ENCODE data around the gene HS6ST2.

HS6ST2 gene

DNA sequence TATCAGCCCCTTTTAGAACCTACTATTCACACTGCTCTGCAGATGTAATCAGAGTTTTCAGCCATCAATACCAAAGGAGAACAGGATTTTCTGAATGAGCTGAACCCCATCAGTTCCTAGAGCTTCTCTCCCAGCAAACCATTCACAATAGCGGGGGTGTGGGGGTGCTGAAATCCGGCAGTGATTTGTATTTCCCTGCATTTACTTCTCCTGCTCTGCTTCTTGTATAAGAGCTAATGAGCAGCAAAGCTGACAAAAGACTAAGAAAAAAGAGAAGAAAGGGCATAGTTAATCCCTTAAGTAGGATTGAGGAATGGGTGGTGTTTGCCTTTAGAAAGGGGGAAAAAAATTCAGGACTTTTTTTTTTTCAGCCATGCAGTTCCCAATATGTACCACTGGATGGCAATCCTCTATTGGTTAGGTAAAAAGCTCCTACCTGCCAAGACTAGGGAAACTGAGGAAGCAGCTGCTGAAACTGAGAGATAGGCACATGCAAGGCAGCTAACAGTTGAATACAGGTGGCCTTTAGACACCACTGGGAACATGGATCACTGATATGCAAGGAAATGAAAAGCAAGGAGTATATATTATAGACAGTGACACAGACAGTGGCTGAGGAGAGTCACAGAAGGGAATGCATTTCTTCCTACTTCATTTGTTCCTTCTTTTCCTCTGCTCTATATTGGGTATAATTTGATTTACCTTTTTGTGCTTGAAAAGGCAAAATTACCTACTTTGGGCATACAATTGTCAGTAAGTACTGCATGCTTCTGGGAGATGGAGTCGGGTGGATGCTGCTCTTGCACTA, 217.9 kb downstream of the HS6ST2 start:
- no peak for DNase-seq (ENCODE audit: low spot score)

DNA sequence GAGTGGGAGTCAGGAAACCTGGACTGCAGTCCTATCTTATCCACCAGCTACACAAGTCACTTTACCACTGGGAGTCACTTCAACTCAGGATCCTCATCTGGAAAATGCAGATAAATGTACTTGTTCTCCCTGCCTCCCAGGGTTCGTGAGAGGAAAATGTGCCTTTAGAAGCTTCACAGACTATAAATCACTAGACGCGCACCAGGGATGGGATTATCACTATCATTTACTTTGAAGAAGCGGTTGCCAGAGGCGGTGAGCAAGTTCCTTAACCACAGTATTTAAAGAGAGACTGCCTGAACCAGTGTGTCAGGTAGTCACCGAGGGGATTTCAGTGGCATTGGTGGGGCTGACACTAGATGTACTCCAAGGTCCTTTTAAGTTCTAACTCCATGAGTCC, 219.5 kb downstream of the HS6ST2 start:
- DNase-seq (ENCODE audit: low spot score) = no peak

DNA sequence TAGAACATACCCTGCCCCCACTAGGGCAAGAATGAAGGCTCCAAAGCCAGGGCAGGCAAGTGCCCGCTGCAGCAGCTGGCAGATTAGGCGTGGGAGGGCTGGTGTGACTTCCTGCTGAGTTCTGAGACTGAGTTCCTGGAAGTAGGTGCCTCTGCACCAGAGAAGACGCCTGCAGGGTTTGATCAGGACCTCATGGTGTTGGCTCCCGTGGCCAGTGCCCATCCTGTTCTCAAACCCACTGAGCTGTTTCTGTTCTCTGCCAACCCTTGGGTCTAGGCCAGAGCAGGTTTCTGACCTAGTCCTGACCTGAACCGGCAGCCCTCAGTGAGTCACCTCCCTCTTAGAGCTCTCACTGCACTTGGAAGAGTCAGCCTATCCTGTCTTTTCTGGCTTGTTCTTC, 220.7 kb downstream of the HS6ST2 start:
- DNase-seq (ENCODE audit: low spot score) = no peak

DNA sequence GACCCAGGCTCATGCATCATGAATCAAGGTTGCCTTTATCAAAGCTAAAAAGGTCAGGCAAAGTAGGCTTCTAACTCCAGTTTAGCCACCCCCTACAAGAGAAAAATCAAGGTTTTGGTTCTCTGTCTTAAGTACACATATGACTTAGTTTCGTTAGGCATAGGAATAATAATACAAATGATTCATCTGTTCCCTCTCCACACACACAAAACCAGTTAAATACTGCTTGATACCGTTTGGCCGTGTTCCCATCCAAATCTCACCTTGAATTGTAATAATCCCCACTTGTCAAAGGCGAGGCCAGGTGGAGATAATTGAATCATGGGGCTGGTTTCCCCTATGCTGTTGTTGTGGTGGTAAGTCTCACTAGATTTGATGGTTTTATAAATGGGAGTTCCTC, 226.2 kb downstream of the HS6ST2 start:
- DNase-seq (ENCODE audit: low spot score) = no peak

DNA sequence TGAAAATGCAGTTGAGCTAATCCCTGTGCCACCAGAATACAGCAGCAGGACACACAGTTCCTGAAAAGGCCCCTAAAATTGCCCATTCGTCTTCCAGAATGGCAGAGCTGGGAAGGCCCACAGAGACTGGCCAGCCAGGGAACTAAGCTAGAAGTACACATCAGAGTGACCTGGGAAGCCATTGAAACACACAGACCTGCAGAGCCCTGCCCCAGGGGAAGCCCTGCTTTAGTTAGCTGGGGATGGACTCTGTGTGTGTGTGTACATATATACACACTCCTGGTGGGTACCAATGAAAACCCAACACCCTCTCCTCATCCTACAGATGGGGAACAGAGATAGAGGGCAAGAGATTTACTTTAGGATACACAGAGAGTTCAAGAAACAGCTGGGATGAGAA, 227.7 kb downstream of the HS6ST2 start:
- DNase-seq (ENCODE audit: low spot score) = no peak

DNA sequence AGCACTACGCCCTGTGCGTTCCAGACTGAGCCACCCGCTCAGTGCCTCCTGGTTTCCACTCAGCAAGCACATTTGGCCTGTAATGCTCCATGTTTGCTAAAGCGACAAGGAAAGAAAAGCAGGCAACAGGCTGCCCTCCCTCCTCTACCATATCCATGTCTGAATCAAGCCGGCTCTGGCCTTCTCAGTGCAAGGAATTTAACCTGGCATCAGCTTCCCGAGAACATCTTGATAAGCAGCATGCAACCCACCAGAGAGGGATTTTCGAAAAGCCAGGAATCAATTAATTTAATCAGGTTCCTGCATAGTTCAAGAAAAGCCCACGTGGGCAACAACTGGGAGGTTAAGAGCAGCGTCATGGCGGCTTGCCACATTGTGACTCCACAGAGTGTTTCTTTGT, 228.2 kb downstream of the HS6ST2 start:
- DNase-seq (ENCODE audit: low spot score) = peak; percentile 9

DNA sequence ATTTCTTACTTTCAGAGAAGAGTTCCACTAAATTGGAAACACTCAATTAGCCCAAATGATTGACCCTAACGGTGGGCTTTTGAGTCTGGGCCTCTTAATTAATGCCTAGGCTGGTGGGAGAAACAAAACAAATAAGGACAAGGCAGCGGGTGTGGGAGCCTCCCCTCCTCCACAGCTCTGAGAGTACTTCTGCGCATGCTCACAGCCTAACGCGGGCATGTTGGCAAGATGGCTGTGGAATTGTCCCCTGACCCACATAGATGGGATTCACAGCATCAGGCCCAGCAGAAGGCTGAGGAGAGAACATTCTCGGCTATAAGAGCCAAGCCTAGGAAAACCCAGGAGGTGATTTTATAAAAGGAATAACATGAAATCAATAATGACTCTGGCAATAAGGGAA, 230.1 kb downstream of the HS6ST2 start:
- no peak for DNase-seq (ENCODE audit: low spot score)

DNA sequence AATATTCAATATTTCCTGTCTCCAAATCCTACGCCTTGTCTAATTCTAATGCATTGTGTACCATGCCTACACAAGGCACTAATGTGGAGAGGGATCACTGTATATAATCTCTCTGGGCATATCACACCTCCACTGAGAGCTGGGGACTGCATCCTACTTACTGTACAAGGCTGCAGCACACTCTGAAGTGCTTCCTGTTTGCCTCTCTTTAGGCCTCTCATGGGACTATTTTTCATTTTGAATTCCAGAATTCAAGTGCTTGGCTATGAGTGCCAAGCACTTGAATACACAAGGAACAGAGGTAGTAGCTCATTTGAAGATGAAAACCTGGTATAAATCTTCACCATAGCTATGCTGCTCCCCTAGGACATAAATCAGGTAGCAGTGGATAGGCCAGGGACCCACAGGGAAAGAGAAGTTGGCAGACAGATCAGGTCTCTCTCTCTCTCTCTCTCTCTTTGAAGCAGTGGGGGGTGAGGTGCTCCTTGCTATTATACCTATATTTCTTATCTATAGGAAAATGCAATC, 239.9 kb downstream of the HS6ST2 start:
- no peak for DNase-seq (ENCODE audit: low spot score)

DNA sequence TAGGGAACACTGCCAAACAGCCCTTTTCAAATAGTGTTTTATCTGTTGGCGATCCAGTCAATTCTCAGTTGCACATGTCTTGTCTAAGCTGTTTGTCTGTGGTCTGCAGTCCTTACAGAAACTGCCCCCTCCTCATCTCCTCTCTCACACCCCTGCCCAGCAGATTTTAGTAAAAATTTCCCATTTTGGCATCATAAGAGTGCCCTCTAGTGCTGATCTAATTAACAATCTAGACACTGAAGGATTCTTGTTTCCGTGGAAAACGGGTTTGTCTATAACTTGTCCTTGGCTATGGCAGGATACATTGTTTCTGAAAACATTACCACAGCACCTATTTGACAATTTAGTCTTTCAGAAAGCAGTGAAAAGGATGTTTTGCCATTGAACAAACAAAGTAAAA, 242.4 kb downstream of the HS6ST2 start:
- no peak for DNase-seq (ENCODE audit: low spot score)

DNA sequence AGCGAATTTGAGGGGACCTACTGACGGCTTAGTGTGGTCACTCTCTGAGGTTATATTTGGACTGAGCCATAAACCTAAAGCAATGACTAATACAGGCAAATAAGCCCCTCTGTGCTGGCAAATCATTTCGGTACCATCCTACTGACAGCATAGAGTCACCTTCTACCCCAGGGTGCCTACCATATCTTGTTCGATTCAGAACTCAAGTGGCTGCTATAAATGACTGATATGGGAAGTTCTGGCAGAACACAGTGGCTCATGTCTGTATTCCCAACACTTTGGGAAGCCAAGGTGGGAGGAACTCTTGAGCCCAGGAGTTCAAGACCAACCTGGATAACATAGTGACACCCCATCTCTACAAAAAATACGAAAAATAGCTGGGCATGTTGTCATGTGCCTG, 243.5 kb downstream of the HS6ST2 start:
- DNase-seq (ENCODE audit: low spot score) = no peak

DNA sequence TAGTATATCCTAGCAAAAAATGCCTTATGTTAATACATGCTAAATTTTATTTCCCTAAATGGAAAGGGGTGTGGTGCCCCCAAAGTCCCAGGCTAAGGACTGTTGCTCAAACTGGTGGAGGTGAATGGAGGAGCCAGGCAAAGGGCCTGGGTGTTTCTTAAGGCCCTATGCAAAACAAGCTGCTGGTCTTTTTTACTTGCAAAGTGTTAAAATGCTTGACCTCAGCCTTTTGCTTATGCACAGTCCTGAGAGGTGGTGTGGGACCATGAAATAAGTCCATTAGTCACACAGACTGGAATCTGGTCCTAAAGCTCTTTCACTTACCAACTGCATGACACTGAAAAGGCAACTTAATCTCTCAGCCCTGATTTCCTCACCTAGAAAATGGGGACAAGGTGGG, 246.1 kb downstream of the HS6ST2 start:
- DNase-seq (ENCODE audit: low spot score) = no peak

DNA sequence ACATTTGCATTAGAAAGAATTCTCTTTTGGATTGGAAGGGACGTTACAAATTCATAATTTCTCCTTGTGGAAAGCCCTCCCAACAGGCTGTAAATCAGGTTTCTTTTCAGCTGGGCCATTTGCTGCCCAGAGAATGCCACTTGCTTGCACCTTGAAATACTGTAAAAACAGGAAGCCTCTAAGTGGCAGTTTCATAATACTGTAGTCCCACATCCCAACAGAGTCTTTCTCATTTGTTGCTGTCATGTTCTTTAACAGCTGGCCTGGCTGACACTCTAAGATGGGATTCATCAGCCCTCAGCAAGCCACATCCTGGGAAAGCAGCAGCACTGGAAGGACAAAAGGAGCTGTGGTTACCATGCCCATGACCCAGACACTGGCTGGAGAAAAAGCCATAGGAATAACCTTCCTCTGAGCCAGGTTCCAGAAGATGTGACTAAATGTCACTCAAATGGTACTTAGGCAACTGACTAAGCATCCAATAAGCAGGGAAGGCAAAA, 247.7 kb downstream of the HS6ST2 start:
- no peak for DNase-seq (ENCODE audit: low spot score)

DNA sequence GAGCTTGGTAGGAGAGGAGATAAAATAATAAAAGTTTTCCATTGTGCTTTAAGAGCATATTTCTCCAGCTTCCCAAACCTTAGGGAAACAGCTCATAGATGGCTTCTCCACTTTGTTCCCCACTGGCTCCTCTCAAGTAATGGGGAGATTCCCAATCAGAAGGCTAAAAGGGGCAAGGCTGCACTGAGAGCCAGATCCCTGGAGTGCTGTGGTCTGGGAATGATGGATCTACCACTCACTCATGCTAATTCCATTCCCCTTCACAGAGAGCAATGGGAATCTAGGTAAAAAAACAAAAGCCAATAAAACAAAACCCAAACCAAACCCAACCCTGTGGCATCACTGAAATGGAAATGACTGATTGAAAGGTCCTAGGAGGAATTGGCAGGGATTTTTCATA, 249.9 kb downstream of the HS6ST2 start:
- DNase-seq (ENCODE audit: low spot score) = no peak

DNA sequence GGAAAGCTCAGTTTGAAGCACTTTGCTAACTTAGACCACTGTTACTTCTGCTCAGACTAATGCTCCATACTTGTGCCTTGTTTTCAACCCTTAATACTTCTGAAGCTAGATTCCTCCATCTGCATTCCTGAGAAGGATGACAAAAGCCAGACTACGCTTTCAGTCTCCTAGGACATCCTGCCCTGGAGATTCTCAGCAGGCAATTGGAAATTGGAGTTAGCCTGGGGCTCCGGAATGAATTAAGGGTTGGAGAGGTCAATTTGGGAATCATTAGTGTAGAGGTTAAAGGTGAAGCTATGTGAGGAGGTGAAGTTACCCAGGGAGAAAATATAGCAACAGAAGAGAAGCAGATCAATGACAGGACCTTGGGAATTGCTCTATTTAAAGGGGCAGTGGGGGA, 253.7 kb downstream of the HS6ST2 start:
- no peak for DNase-seq (ENCODE audit: low spot score)

DNA sequence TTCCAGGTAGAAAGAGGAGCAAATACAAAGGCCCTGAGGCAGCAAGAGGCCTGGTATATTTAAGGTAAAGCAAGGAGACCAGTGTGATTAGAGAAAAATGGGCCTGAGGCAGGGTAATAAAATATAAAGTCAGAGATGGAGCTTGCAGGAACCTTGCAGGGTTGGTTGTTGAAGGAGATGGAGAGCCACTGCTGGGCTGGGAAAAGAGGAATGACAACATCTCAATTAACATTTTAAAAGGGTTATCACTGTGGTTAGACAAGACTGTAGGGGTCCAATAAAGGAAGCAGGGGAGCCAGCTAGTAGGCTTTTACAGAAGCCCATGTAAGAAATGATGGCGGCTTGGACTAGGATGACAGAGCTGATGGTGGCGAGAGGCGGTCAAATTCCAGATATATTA, 264.0 kb downstream of the HS6ST2 start:
- no peak for DNase-seq (ENCODE audit: low spot score)

DNA sequence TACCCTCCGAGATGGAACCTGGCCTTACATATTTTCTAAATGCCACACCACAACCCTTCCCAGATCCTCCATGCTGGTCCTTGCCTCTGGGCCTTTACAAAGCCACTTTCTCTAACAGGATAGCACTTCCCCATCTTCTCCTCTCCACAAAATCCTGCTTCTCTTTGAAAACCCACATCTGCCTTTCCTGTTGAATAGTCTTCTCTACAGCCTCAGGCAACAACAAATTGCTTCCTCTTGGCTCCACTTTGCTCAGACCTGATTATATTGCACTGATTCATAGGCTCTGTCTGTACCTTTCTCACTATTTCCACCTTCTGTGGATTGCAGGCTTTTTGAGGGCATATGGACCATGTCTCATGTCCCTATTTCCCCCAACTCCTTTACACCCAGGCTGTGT, 265.9 kb downstream of the HS6ST2 start:
- no peak for DNase-seq (ENCODE audit: low spot score)

DNA sequence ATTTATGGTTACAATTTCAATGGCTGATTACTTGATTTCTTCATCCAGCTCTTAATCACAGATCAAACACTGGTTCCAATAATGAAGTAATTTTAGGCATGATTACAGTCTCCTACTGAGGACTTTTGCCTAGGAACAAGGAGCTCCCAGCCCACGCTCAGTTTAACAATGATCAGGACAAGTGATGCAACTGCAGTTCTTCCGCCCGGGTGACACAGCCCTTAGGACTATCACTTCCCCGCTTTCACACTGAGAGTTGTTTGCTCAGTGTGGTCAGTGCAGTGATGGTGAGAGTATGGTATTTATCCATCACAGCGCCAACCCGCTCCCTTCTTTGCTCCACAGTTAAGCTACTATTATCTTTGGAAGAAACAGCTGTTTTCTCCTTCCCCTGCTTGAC, 266.4 kb downstream of the HS6ST2 start:
- no peak for DNase-seq (ENCODE audit: low spot score)

DNA sequence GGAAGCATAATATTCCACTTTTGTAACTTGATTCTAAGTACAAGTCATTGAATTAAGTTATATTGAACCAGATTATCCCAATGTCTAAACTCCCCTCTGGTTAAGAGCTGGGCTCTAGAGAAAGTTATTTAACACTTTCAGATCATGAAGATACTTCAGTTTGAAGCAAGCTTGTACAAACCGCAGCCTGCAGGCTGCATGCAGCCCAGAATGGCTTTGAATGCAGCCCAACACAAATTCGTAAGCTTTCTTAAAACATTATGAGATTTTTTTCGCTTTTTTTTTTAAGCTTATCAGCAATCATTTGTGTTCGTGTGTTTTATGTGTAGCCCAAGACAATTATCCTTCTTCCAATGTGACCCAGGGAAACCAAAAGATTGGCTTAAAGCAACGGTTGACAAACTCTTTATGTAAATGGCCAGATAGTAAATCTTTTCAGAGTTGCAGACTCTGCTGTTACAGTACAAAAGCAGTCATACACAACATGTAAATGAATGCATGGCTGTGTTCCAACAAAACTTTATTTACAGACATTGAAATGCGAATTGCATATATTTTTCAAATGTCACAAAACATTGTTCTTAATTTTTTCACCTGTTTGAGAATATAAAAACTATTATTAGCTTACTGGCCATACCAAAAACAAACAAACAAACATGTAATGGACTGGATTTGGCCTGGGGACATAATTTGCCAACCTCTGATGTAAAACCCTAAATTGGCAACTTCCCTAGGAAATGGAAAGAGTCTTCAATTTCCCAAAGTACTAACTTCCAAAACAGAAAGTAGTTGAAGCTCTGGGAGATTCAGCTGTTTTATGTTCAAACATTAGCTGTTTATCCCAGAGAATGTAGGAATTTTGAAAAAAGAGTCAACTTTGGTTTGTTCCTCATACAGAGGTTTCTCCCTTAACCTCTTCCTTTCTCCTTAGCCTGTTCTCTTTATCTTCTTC, 268.5 kb downstream of the HS6ST2 start:
- DNase-seq (ENCODE audit: low spot score) = no peak

DNA sequence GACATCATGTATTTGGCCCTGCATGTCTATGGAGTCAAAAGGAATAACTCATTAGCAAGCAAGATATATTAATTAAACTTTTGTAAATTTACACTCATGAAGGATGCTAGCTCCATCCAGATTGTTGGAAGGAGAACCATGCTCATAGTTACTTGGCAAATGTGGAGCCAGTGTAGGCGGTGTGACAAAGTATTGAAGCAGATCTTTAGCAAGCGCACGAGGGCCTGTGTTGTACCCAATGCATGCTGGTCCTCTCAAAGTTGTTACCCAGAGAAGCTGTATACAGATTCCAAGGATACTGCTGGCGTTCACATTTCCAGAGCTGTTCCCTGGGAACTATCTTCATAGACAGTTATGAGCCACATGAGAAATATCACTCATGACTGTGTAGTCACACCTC, 273.2 kb downstream of the HS6ST2 start:
- peak; percentile 22 for DNase-seq (ENCODE audit: low spot score)

DNA sequence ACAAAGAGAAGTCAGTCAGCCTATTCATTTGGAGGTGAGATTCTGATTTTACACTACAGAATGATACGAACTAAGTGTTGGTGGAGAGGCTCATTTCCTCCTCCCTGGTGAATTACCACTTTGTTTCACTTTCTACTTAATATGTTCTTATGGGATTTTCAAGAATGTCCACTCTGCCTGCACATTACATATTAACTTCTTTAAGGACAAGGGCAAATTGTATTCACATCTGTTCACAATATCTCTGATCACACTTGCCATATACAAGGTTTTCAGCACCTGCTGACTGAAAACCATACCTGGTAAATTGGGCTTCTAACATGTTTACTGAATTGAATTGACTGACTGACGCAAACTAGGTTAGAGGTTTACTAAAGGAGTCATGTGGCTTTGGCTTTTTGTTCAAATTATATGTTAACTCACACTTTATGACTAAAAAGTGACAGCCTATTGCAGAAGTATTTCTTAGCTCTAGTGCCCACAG, 281.2 kb downstream of the HS6ST2 start:
- DNase-seq (ENCODE audit: low spot score) = no peak

DNA sequence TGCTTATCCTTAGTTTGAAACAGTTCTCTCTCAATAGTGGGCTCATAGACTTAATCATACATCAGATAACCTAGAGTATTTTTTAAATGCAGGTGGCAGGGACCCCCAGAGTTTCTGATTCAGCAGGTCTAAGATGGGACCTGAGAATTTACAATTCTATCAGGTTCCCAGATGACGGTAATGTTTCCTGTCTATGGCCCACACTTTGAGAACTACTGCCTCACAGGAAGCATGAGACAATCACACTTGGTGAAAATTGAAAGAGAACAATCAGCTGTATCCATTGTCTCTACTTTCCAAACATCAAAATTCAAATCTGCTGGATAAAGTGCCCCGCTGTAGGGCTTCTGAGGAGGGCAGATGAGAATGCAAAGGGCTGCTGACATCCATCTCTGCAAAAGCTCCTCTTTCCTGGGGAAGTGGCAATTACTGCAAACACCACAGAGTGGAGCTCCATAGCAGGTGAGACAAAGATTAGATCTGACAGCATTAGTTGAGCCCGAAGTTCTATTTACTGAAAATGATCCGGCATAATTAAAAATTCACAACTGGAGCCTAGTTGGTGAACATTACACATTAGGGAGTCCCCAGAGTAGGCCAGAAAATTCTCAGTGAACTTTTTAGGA, 281.8 kb downstream of the HS6ST2 start:
- peak; percentile 21 for DNase-seq (ENCODE audit: low spot score)

DNA sequence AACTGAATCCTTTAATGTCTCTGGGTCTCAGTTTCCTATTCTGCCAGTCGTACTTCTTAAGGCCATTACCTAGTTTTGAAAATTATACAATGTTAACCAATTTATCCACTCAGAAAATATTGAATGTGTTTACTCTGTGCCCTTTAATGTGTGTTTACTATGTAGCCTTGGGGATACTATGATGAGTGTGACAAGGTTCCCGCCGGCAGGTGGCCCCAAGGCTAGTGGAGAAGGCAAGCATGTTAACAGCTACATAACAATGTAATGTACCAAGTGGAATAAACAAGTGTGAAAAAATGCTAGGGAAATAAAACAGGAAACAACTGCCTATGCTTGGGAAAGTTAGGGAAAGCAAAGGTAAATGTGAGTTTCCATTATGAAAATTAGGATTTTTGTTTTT, 282.3 kb downstream of the HS6ST2 start:
- DNase-seq (ENCODE audit: low spot score) = no peak
